ENCODE data around the gene RITA1. TPM values are rescaled to one million over a fixed set of nuclear protein-coding genes. Genes with fewer than 3 reads are reported as not detected.

Gene RITA1
- total and polyA plus RNA-seq, 4 donors: 10.6 to 18.1 (median 14.9) TPM

DNA sequence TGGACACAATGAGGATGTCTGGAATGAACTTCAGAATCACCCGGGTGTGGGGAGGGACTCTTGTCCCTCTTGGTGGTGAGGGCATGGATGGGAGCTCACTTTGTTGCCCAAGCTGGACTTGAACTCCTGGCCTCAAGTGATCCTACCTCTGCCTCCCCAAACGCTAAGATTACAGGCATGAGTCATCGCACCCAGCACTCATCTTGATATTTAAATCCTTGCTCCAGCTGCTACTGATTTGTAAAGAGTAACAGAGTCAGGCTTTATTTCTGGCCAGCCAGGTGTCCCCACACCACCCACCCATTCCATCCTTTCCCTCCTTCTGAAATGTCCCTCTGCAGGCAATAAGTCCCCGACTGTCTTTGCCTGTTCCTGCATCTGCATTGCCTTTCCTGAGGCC lies 5.2 kb upstream of the RITA1 start:
- no peak for DNase-seq (ENCODE audit: low spot score)
- Histone ChIP-seq H3K9ac (ENCODE audit: low read depth in 1 of 2, low read length in 2 of 2) (no peak overlapping the region), H3K27ac (ENCODE audit: low read depth in 1 of 2, low read length in 2 of 2) (no peak overlapping the region), H3K27me3 (ENCODE audit: control insufficient read depth in 4 of 4, insufficient read depth in 4 of 4, low read length in 3 of 4) (no peaks in the 10 kb centered on the region), H3K9me3 (ENCODE audit: control insufficient read depth in 4 of 4, low read length in 3 of 4) (no peaks in the 10 kb centered on the region), H3K4me3 (ENCODE audit: low read depth in 1 of 3, low read length in 3 of 3) (no peak overlapping the region), H3K4me1 (ENCODE audit: control insufficient read depth in 4 of 4, insufficient read depth in 4 of 4, low read length in 3 of 4) (peaks cover 2 to 18% (median 6%) of the 10 kb centered on the region in 4 donors), H3K36me3 (ENCODE audit: control insufficient read depth in 4 of 4, insufficient read depth in 3 of 4, low read depth in 1 of 4, low read length in 3 of 4) (peaks cover 11 to 46% (median 36%) of the 10 kb centered on the region in 4 donors)
- TF ChIP-seq SP1 (IDR thresholded peaks at IDR 0.05) (no peak), HNF4A (conservative IDR thresholded peaks at IDR 0.05) (no peak), FOXA1 (IDR thresholded peaks at IDR 0.05) (no peak), JUND (IDR thresholded peaks at IDR 0.05) (no peak), RXRA (IDR thresholded peaks at IDR 0.05) (no peak), FOXA2 (IDR thresholded peaks at IDR 0.05) (no peak), NR2F2 (IDR thresholded peaks at IDR 0.05) (no peak), EGR1 (IDR thresholded peaks at IDR 0.05; ENCODE audit: low read depth in 2 of 2) (no peak), GABPA (IDR thresholded peaks at IDR 0.05 in 1 of 2, conservative IDR thresholded peaks at IDR 0.05 in 1 of 2) (no peak), HNF4G (IDR thresholded peaks at IDR 0.05) (no peak), RAD21 (IDR thresholded peaks at IDR 0.05) (no peak)
- 81% methylated on average over 4 of the region's 4 CpGs for WGBS

DNA sequence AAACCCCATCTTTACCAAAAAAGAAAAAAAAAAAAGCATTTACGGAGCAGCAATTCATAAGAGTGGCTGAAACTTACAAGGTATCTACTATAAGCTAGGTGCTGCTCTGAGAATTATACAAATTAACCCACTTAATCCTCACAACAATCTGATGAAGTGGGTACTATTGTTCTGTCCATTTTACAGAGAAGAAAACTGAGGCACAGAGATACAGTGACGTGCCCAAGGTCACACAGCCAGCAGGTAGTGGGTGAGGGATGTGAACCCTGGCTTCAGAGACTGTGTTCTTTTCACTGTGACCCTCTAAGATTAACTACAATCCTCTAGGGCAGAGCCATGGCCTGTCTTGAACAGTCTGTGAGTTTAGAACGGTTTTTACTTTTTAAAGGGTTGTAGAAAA lies 3.5 kb upstream of the RITA1 start:
- TF ChIP-seq, protein P1, sequence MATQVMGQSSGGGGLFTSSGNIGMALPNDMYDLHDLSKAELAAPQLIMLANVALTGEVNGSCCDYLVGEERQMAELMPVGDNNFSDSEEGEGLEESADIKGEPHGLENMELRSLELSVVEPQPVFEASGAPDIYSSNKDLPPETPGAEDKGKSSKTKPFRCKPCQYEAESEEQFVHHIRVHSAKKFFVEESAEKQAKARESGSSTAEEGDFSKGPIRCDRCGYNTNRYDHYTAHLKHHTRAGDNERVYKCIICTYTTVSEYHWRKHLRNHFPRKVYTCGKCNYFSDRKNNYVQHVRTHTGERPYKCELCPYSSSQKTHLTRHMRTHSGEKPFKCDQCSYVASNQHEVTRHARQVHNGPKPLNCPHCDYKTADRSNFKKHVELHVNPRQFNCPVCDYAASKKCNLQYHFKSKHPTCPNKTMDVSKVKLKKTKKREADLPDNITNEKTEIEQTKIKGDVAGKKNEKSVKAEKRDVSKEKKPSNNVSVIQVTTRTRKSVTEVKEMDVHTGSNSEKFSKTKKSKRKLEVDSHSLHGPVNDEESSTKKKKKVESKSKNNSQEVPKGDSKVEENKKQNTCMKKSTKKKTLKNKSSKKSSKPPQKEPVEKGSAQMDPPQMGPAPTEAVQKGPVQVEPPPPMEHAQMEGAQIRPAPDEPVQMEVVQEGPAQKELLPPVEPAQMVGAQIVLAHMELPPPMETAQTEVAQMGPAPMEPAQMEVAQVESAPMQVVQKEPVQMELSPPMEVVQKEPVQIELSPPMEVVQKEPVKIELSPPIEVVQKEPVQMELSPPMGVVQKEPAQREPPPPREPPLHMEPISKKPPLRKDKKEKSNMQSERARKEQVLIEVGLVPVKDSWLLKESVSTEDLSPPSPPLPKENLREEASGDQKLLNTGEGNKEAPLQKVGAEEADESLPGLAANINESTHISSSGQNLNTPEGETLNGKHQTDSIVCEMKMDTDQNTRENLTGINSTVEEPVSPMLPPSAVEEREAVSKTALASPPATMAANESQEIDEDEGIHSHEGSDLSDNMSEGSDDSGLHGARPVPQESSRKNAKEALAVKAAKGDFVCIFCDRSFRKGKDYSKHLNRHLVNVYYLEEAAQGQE (IDR thresholded peaks at IDR 0.05): no peak
- TF ChIP-seq, protein P2, sequence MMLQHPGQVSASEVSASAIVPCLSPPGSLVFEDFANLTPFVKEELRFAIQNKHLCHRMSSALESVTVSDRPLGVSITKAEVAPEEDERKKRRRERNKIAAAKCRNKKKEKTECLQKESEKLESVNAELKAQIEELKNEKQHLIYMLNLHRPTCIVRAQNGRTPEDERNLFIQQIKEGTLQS (IDR thresholded peaks at IDR 0.05): no peak
- TF ChIP-seq TAF1 (conservative IDR thresholded peaks at IDR 0.05): no peak
- TF ChIP-seq, protein P3, sequence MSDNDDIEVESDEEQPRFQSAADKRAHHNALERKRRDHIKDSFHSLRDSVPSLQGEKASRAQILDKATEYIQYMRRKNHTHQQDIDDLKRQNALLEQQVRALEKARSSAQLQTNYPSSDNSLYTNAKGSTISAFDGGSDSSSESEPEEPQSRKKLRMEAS (IDR thresholded peaks at IDR 0.05): no peak
- TF ChIP-seq GABPA (IDR thresholded peaks at IDR 0.05 in 1 of 2, conservative IDR thresholded peaks at IDR 0.05 in 1 of 2): no peak
- no peak for TF ChIP-seq FOXA1 (IDR thresholded peaks at IDR 0.05)
- TF ChIP-seq EGR1 (IDR thresholded peaks at IDR 0.05; ENCODE audit: low read depth in 2 of 2): no peak
- TF ChIP-seq, protein P4, sequence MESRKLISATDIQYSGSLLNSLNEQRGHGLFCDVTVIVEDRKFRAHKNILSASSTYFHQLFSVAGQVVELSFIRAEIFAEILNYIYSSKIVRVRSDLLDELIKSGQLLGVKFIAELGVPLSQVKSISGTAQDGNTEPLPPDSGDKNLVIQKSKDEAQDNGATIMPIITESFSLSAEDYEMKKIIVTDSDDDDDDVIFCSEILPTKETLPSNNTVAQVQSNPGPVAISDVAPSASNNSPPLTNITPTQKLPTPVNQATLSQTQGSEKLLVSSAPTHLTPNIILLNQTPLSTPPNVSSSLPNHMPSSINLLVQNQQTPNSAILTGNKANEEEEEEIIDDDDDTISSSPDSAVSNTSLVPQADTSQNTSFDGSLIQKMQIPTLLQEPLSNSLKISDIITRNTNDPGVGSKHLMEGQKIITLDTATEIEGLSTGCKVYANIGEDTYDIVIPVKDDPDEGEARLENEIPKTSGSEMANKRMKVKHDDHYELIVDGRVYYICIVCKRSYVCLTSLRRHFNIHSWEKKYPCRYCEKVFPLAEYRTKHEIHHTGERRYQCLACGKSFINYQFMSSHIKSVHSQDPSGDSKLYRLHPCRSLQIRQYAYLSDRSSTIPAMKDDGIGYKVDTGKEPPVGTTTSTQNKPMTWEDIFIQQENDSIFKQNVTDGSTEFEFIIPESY (IDR thresholded peaks at IDR 0.05): no peak
- no peak for TF ChIP-seq HNF4G (IDR thresholded peaks at IDR 0.05)
- DNase-seq (ENCODE audit: low spot score): no peak
- peaks cover 11 to 36% (median 31%) of the 10 kb centered on the region in 4 donors for H3K36me3 ChIP-seq (ENCODE audit: control insufficient read depth in 4 of 4, insufficient read depth in 3 of 4, low read depth in 1 of 4, low read length in 3 of 4)

More for the DNA sequence above, 3.5 kb upstream of the RITA1 start:
- WGBS: 94% methylated on average over 3 of the region's 3 CpGs
- Histone ChIP-seq H3K4me1 (ENCODE audit: control insufficient read depth in 4 of 4, insufficient read depth in 4 of 4, low read length in 3 of 4) (peaks cover 8 to 34% (median 17%) of the 10 kb centered on the region in 4 donors), H3K9ac (ENCODE audit: low read depth in 1 of 2, low read length in 2 of 2) (no peak overlapping the region), H3K27ac (ENCODE audit: low read depth in 1 of 2, low read length in 2 of 2) (no peak overlapping the region), H3K9me3 (ENCODE audit: control insufficient read depth in 4 of 4, low read length in 3 of 4) (no peaks in the 10 kb centered on the region), H3K27me3 (ENCODE audit: control insufficient read depth in 4 of 4, insufficient read depth in 4 of 4, low read length in 3 of 4) (no peaks in the 10 kb centered on the region), H3K4me3 (ENCODE audit: low read depth in 1 of 3, low read length in 3 of 3) (no peak overlapping the region)
